Left cardiac atrium (tissue), 4 donors: Measurements from ENCODE around the gene PALM. TPM values are rescaled to one million over a fixed set of nuclear protein-coding genes. Genes with fewer than 3 reads are reported as not detected.
"Not testable (repeated sequence)": the region's sequence is repeated elsewhere in the genome, so short reads cannot be mapped to it uniquely, and the experiment has no call there.

ENCODE experiments used
- ATAC-seq, 2 donors: fragments of 200-7000 bp; cut with Tn5 transposase; one replicate each; pipeline ENCODE4 v1.9.1; 2020; ENCODE audit warnings: mild to moderate bottlenecking in 2 of 2, moderate library complexity in 2 of 2
- DNase-seq: peaks from one replicate; pipeline ENCODE4 v3.0.0-alpha.2; 2020
- intact Hi-C, 2 donors: fragments of 100-400 bp; cut with DNase I; formaldehyde crosslinking; loops; one replicate each; pipeline versions ENCODE4 v1.14.1 to v1.15.1; 2022 to 2023
- total RNA-seq, 2 donors: library from RNA; stranded (reverse); fragmentation: NEBNext Ultra II Directional; extraction: Animal tissue kit (Norgen Biotek cat#: 25700); gene quantifications; one replicate each; pipeline ENCODE4 v1.2.1, GENCODE V29; 2021
- donor health status: DM: no; HTN: yes; CAD: no.
- donor health status: DM: no; HTN: yes; CAD: no; lungs with severe emphysema.
- donor health status: DM: yes; HTN: yes; CAD: no.
- donor health status: Dilated cardiomyopathy.

Gene PALM
- total RNA-seq, 2 donors from 2014 or later: 48.9 to 49.7 TPM

DNA sequence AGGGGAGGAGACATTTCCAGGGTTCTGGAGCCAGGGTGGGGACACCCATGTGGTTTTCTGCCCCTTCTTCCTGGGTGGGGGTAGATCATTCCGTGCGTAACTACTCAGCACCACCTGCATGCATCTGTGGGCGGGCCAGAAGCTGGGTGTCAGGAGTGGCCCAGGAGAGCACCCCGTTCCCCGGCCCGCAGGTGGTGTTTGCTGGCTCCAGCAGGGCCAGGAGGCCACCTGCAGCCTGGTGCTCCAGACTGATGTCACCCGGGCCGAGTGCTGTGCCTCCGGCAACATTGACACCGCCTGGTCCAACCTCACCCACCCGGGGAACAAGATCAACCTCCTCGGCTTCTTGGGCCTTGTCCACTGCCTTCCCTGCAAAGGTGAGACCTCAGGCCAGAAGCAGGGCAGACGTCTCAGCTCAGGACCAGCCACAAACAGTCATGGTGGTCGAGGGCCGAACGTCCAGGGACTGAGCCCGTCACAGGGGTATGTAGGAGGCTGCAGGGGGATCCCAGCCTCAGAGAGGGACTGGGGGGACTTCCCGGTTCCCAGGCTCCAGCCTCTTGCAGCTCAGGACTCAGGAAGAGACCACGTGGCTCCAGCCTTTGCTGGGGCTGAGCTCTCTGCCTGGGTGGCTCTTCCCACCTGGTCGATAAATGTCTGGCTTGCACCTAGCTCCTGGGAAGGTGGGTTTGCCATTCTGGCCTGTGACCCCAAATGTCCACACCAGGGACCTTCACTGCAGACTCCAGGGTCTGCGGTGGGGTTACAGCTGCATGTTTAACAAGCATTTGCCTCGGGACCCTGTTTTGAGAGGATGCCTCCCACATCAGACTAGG, 30.9 kb upstream of the PALM start:
- DNase-seq (no peak), ATAC-seq (no peak)
- intact Hi-C loops: no loop called here

DNA sequence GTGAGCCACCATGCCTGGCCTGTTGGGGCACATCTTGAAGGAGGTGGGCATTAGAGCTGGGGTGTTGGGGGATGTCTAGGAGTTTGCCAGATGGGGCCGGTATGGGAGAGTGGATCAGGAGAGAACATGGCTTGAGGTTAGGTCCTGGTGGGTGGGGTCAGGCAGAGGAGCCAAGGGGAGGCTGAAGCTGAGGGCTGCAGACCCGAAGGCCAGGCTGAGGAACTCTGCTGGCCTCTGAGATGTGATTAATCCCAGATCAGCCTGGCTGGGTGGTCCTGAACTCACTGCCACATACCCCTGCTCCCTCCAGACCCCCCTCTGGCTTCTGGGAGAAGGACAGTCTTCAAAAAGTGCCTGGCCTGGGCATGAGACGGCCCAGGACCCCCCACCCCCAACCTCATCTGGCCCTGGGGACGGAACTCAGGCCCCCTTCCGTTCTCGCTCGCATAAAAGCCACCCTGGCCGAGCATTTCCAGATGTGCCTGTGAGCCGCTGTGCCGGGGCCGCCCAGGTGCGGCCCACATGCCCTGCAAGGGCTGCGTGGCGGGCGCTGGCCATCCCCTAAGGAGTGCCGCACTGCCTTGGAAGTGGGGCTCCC, 29.8 kb upstream of the PALM start:
- ATAC-seq (no peak), DNase-seq (peak; percentile 41)
- intact Hi-C loops: no loop called here

DNA sequence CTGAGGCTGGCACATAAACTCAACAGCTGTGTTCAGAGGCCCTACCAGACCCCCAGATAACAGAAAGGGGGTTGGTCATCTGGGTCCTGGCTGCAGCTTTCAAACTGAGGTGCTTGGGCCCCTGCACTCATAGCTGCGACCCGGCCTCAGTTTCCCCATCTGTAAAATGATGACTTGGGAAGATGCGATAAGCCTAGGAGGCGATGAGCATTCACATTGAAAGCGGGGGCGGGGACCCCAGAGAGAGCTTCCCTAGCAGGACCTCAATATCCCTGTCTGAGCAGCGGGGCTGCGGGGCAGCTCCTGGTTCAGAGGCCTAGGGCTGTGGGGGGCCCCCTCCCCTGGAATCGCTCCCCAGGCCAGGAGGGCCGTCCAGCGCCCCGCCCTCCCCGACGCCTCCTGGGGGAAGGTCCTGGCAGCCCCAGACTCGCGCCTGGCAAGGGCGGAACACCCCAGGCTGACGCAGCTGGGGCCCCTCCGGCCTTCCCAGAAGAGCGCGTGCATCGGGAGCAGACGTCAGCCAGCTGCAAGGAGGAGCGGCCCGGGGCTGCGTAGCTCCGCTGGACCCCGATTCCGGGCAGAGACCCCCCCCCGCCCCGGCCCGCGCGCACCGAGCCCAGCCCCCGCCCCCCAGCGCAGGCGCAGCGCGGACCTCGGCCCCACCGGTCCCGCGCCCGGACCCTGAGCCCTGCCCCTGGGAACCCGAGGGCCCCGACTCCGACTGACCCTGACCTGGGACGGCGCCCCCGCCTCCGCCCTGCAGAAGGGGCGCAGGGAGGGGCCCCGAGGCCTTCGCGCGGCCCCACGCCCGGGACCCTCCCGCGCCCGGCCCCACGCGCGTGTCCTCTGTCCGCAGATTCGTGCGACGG, 29.1 kb upstream of the PALM start:
- ATAC-seq (peak; percentile 8 to 44), DNase-seq (peak; percentile 88)
- intact Hi-C loops: no loop called here

DNA sequence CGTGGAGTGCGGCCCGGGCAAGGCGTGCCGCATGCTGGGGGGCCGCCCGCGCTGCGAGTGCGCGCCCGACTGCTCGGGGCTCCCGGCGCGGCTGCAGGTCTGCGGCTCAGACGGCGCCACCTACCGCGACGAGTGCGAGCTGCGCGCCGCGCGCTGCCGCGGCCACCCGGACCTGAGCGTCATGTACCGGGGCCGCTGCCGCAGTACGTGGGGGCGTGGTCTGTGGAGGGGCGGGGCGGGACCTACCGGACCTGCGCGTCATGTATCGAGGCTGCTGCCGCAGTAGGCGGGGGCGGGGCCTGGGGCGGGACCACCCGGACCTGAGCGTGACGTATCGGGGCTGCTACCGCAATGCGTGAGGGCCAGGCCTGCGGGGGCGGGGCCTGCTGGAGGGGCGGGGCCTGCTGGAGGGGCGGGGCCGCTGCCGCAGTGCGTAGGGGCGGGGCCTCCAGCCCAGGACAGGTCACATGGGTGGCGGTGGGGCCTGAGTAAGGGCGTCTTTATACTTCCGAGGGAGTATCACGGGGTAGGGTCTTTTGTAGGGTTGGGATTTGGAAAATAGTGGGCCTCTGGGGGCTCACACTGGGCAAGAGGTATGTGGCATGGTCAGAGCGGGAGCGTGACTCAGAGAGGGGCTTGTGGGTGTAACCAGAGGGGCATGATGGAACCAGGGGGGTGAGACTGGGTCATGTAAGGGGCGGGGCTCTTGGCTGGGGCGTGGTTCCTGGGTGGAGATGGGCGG, 28.3 kb upstream of the PALM start:
- intact Hi-C loops: no loop called here
- peak; percentile 84 to 86 for ATAC-seq
- DNase-seq: peak; percentile 100

DNA sequence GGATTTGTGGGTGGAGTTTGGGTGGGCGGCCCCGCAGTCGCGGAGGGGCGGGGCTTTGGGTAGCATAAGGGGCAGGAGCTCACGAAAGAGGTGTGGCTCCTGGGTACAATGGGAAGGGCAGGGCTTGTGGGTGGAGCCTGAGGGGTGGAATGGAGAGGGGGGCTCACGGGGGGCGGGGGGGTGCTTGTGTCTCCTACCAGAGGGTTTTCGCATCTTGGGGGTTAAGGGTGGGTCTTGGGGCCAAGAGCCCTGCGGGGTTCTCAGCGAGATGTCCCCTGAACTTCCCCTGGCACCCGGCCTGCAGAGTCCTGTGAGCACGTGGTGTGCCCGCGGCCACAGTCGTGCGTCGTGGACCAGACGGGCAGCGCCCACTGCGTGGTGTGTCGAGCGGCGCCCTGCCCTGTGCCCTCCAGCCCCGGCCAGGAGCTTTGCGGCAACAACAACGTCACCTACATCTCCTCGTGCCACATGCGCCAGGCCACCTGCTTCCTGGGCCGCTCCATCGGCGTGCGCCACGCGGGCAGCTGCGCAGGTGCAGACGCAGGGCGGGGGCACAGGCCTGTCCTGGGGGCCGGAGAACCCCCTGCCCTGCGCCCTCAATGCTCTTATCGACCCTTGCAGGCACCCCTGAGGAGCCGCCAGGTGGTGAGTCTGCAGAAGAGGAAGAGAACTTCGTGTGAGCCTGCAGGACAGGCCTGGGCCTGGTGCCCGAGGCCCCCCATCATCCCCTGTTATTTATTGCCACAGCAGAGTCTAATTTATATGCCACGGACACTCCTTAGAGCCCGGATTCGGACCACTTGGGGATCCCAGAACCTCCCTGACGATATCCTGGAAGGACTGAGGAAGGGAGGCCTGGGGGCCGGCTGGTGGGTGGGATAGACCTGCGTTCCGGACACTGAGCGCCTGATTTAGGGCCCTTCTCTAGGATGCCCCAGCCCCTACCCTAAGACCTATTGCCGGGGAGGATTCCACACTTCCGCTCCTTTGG, 27.4 kb upstream of the PALM start:
- intact Hi-C loops: no loop called here
- ATAC-seq (no peak), DNase-seq (no peak)

DNA sequence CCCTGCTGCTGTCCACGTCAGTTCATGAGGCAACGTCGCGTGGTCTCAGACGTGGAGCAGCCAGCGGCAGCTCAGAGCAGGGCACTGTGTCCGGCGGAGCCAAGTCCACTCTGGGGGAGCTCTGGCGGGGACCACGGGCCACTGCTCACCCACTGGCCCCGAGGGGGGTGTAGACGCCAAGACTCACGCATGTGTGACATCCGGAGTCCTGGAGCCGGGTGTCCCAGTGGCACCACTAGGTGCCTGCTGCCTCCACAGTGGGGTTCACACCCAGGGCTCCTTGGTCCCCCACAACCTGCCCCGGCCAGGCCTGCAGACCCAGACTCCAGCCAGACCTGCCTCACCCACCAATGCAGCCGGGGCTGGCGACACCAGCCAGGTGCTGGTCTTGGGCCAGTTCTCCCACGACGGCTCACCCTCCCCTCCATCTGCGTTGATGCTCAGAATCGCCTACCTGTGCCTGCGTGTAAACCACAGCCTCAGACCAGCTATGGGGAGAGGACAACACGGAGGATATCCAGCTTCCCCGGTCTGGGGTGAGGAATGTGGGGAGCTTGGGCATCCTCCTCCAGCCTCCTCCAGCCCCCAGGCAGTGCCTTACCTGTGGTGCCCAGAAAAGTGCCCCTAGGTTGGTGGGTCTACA, 25.9 kb upstream of the PALM start:
- ATAC-seq: no peak
- peak; percentile 44 for DNase-seq
- intact Hi-C loops: no loop called here

DNA sequence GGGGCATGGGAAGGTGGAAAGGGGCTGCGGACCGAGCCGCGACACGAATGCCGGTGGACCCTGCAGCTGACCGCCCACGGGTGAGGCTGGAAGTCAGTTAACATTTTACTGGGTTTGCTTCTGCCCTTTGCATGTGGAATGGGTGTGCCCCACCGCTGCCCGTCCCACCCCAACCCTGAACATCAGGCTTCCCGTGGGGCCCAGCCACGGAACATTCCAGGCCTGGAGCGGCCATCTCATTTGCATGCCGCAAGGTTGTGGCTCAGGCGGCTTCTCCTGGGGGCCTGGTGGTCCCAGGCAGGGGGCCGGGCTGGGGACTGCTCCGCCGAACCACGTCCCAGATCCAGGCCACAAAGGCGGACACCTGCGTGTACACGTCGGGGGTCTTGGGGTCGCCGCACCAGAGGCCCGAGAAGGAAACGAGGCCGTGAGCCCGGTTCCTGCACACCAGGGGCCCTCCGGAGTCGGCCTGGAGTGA, 23.2 kb upstream of the PALM start:
- intact Hi-C loops: no loop called here
- DNase-seq: peak; percentile 33
- ATAC-seq: no peak

DNA sequence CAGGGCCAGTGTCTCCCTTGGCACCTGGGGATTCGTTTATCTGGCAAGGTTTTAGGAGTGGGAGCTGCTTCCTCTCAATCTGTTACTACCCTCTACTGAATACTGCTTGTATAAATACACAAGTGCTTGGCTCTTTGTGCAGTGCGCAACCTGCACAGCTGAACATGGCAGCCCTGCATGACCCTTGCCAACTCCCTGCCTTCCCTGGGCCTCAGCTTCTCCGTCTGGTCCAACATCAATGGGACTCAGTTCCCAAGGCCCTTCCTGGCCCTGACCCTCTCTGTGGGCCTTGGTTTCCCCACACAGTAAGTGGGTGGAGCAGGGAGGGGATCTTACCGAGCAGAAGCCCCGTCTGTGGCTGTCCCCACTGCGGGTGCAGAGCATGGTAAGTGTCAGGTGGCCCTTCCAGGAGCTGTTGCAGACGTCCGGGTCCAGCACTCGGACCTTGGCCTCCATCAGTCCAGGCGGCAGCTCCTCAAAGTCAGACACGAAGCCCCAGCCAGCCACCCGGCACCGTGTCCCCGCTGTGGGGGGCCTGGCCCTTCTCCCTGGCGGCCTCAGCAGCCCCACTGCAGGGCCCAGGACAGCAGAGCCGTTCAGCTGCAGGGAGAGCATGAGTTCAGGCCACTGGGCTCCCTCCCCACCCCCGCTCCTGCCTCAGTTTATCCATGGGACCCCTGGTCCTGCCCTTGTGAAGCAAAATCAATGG, 22.0 kb upstream of the PALM start:
- intact Hi-C loops: no loop called here
- ATAC-seq (no peak), DNase-seq (no peak)

DNA sequence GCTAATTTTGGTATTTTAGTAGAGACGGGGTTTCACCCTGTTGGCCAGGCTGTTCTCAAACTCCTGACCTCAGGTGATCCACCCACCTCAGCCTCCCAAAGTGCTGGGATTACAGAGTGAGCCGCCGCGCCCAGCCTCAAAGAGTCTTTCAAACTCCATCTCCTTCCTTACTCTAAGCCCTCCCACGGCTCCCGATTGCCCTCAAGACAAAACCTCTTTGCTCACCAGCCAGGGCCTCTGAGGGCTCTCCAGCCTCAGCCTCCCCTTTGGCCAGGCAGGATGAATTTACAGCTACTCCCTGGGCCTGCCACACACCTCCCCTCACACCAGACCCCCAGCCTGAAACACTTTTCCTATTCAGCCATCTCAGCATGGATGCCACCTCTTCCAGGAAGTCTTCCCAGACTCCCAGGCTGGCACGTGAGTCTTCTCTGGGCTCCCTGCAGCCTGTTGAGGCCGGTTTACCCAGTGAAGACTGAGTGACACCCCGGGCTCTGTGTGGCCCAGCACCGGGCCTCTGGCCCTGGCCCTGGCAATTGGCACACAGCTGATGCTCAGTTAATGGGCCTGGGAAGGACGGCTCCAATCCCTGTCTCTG, 21.1 kb upstream of the PALM start:
- intact Hi-C loops: no loop called here
- ATAC-seq (no peak), DNase-seq (no peak)

DNA sequence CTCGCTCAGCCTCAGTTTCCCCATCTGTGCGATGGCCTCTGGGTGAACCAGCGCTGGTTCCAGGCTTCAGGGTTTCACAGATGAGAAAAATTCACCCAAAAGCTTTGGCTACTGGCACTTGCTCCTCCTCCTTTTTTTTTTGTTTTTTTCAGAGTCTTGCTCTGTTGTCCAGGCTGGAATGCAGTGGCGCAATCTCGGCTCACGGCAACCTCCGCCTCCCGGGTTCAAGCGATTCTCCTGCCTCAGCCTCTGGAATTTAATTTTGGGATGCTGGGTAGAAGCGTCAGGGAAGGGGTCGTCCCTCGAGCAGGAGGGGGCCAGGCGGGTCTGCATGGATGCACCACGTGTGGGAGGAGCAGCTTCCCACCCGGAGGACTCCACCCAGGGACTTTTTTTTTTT, 20.5 kb upstream of the PALM start:
- DNase-seq (peak; percentile 30), ATAC-seq (no peak)
- intact Hi-C loops: no loop called here

DNA sequence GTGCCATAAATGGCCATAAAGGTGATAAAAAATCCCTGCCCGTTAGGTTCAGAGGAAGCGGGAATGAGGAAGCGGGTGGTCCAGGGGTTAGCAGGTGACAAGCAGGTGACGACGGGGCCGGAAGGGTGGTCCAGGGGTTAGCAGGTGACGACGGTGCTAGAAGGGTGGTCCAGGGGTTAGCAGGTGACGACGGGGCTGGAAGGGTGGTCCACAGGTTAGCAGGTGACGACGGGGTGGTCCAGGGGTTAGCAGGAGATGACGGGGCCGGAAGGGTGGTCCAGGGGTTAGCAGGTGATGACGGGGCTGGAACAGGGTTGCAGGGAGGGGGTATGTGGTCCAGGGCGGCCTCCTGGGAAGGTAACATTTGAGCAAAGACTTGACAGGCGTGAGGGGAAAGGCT, 19.7 kb upstream of the PALM start:
- DNase-seq (no peak), ATAC-seq (no peak)

DNA sequence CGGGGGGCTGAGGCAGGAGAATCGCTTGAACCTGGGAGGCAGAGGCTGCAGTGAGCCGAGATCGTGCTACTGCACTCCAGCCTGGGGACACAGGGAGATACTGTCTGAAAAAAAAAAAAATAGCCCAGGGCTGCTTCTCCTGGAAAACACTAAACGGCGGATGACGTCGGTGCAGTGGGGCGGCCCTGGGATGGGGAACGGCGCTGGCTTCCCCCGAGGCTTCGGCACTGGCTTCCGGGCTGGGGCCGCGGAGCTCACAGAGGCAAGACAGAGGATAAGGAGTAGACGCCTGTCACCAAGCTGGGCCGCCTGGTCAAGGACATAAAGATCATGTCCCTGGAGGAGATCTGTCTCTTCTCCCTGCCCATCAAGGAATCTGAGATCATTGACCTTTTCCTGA, 18.5 kb upstream of the PALM start:
- ATAC-seq (peak in 1 of 2 donors; percentile 18), DNase-seq (peak; percentile 65)

More for the DNA sequence above, 19.7 kb upstream of the PALM start:
- intact Hi-C loops: no loop called here

DNA sequence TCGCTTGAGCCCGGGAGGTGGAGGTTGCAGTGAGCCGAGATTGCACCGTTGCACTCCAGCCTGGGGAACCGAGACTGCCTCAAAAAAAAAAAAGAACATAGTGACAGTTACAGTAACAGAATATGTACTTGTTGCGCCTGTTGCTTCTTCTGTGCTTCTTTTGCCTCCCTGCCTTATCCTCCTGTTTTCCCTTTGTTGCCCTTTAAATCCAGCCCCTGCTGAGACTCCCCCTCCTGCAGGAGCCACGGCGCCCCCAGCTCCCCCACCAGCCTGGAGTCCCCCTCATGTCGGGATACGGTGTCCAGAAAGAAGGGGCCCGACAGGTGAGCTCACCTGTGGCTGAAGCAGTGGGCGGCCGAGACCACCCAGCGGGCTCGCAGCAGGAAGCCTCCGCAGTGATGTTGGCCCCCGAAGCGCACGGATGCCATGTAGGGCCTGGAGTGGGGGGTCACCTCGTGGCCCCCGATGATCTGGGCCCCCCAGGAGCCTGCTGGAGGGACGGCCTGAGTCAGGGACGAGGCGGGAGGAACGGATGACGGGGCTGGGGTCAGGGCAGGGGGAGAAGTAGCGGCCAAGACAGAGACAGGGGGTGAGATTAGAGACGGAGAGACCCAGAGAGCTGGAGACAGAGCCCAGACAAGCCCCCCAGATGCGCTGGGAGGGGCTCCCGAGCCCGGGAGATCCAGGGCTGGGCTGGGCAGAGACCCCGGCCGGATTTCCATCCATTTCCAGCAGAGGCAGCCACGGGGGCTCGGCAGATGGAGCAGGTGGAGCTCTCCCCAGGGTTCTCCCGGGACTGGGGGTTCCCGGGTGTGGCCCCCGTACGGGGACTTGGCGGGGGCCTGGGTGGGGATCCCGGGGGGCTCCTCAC, 14.0 kb upstream of the PALM start:
- intact Hi-C loops: no loop called here
- no peak for ATAC-seq

More for the DNA sequence above, 18.5 kb upstream of the PALM start:
- intact Hi-C loops: no loop called here

DNA sequence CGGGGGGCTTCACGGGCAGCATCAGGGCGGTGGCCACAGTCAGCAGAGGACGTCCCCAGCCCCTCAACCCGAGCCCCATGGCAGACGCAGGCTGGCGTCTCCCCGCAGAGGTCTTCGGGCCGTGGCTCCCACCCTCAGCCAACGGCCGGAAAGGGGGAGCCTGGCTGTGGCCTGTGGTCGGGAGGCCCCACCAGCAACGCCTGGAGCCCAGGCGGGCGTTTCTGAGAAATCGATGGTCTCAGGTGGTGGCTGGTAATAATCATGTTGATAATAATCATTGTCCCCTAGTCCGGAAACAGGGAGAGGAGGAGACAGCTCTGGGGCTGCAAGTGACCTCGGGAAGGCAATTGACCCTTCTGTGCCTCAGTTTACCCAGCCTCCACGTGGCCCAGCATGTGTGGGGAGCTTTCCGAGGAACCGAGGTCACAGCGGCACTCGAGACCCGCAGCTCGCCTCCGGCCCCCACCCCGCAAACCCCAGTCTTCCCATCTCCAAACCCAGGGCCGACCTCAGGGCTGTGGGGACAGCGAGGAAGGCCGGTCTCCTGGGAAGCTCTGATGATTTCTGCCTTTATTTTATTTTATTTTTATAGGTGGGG, 13.3 kb upstream of the PALM start, which contains the start of gene PRSS57:
Gene PRSS57, minus strand, starts transcription at position 101 of the 598 bp plus-strand sequence. Its CDS starts 22 bp downstream, at position 79.
- intact Hi-C loops: no loop called here
- ATAC-seq: no peak
- DNase-seq: no peak

More for the DNA sequence above, 14.0 kb upstream of the PALM start:
- DNase-seq: no peak

DNA sequence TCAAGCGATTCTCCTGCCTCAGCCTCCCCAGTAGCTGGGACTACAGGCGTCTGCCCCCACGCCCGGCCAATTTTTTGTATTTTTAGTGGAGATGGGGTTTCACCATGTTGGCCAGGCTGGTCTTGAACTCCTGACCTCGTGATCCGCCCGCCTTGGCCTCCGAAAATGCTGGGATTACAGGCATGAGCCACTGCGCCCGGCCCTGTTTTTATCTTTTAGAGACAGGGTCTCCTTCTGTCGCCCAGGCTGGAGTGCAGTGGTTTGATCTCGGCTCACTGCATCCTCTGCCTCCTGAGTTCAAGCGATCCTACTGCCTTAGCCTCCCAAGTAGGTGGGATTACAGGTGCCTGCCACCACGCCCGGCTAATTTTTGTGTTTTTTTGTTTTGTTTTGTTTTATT, 10.2 kb upstream of the PALM start:
- DNase-seq, ATAC-seq, intact Hi-C loops: not testable (repeated sequence)
